ENCODE data around the gene POLG. TPM values are rescaled to one million over a fixed set of nuclear protein-coding genes. Genes with fewer than 3 reads are reported as not detected.

POLG gene
- polyA plus RNA-seq, 2 of the 4 experiments (the other 2 are of a cell fraction): 24.1 to 50.2 TPM

GRCh38 chr15:89352476-89352875 lies 17.9 kb upstream of the POLG start (continued):
- TF ChIP-seq ZSCAN20 (CRISPR knock-in tag; IDR thresholded peaks at IDR 0.05): no peak
- TF ChIP-seq TFCP2L1 (CRISPR knock-in tag; IDR thresholded peaks at IDR 0.05): no peak

GRCh38 chr15:89349206-89349558 lies 14.6 kb upstream of the POLG start:
- TF ChIP-seq RAD21 (conservative IDR thresholded peaks at IDR 0.05 in 1 of 2, IDR thresholded peaks at IDR 0.05 in 1 of 2) (no peak), ZSCAN20 (CRISPR knock-in tag; IDR thresholded peaks at IDR 0.05) (no peak), ESRRA (IDR thresholded peaks at IDR 0.05; ENCODE audit: borderline replicate concordance, low read length) (no peak), FOXS1 (CRISPR knock-in tag; IDR thresholded peaks at IDR 0.05) (no peak), ZNF302 (CRISPR knock-in tag; IDR thresholded peaks at IDR 0.05) (no peak), HES2 (IDR thresholded peaks at IDR 0.05) (no peak), RARB (CRISPR knock-in tag; IDR thresholded peaks at IDR 0.05) (no peak)
- no peak overlapping the region for H3K4me3 ChIP-seq
- no peak overlapping the region for H3K27ac ChIP-seq
- POLR2A ChIA-PET: no interaction called here
- DNase-seq (ENCODE audit: low read depth in 1 of 2, low spot score in 1 of 2): no peak
- 30% methylated on average over 5 of the region's 5 CpGs for WGBS (ENCODE audit: missing lambda C conversion rate)
- 0 out of 6 replicates have a peak, but pooled peaks of 1 of the 2 experiments have one; percentile 20 for ATAC-seq
- no peaks in the 10 kb centered on the region for H3K9me3 ChIP-seq
- H3K4me2 ChIP-seq: no peak overlapping the region
- H3K4me1 ChIP-seq: no peaks in the 10 kb centered on the region
- no peak for FAIRE-seq
- CTCF ChIA-PET: interaction anchor here (0.6 to 34.7 kb wide), 6 partner anchors 8 to 142 kb away, joined by 3 to 593 read pairs (median 4); partner anchors contain the start of gene POLG

GRCh38 chr15:89346516-89347231 lies 12.1 kb upstream of the POLG start:
- no peak for FAIRE-seq
- WGBS (ENCODE audit: missing lambda C conversion rate): 73% methylated on average over 10 of the region's 10 CpGs
- Histone ChIP-seq H3K9me3 (no peaks in the 10 kb centered on the region), H3K4me1 (no peaks in the 10 kb centered on the region), H3K4me3 (no peak overlapping the region), H3K4me2 (no peak overlapping the region), H3K27ac (no peak overlapping the region)
- ChIA-PET CTCF (interaction anchor here (0.8 to 34.7 kb wide), 7 partner anchors 11 to 140 kb away, joined by 3 to 593 read pairs (median 4); no protein-coding TSS in a partner anchor), POLR2A (no interaction called here)
- DNase-seq (ENCODE audit: low read depth in 1 of 2, low spot score in 1 of 2): no peak
- no peak for TF ChIP-seq ESRRA (IDR thresholded peaks at IDR 0.05; ENCODE audit: borderline replicate concordance, low read length)
- no peak for TF ChIP-seq POLR2A (IDR thresholded peaks at IDR 0.05; ENCODE audit: low read length)
- no peak for TF ChIP-seq SMC3 (IDR thresholded peaks at IDR 0.05)
- no peak for TF ChIP-seq KDM1A (IDR thresholded peaks at IDR 0.05; ENCODE audit: low read depth)
- no peak for TF ChIP-seq FOSL2 (IDR thresholded peaks at IDR 0.05)
- TF ChIP-seq FOSL2 (CRISPR knock-in tag; IDR thresholded peaks at IDR 0.05): no peak
- no peak for TF ChIP-seq BCL3 (IDR thresholded peaks at IDR 0.05)
- TF ChIP-seq KDM5A (IDR thresholded peaks at IDR 0.05): no peak
- no peak for TF ChIP-seq HDAC2 (IDR thresholded peaks at IDR 0.05)
- TF ChIP-seq ELK1 (IDR thresholded peaks at IDR 0.05; ENCODE audit: low read depth, low read length): no peak
- no peak for TF ChIP-seq PHF8 (IDR thresholded peaks at IDR 0.05; ENCODE audit: borderline replicate concordance, low read depth)
- TF ChIP-seq E2F6 (IDR thresholded peaks at IDR 0.05; ENCODE audit: borderline replicate concordance, low read depth): no peak
- no peak for TF ChIP-seq HOXB13 (CRISPR knock-in tag; IDR thresholded peaks at IDR 0.05; ENCODE audit: low read depth)
- no peak for TF ChIP-seq MAFK (IDR thresholded peaks at IDR 0.05; ENCODE audit: partially characterized antibody)
- ATAC-seq: peak; percentile 40 to 65; a peak in 3 of 6 replicates
